ENCODE data around the gene GRID1. TPM values are rescaled to one million over a fixed set of nuclear protein-coding genes. Genes with fewer than 3 reads are reported as not detected.
"Not testable (repeated sequence)": the region's sequence is repeated elsewhere in the genome, so short reads cannot be mapped to it uniquely, and the experiment has no call there.

GRID1 gene
- polyA plus RNA-seq, 3 donors, result 0.71 to 1.7 (median 1.6) TPM

DNA sequence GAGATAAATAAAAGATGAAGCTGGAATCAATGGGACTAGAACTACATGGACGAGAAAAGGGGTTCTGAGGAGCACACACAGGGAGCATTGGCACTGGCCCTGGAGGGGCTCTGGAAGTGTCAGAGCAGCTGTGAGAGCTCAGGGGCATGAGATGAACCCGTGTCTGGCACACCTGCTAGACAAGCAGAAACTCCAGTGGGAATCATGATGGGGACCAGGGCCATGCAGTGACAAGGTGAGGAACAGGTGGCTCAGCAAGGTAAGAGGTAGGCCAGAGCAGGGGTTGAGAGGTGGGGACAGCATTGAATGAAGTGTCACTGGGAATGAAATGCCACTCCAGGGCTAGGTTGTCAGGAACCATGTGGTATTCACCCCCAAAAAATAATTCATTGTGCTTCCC, 588.5 kb downstream of the GRID1 start:
- 67 to 80% (median 75%) methylated on average over 2 of the region's 2 CpGs for WGBS, 3 donors
- no peak overlapping the region for H3K27ac ChIP-seq (ENCODE audit: low read depth, low read length)

DNA sequence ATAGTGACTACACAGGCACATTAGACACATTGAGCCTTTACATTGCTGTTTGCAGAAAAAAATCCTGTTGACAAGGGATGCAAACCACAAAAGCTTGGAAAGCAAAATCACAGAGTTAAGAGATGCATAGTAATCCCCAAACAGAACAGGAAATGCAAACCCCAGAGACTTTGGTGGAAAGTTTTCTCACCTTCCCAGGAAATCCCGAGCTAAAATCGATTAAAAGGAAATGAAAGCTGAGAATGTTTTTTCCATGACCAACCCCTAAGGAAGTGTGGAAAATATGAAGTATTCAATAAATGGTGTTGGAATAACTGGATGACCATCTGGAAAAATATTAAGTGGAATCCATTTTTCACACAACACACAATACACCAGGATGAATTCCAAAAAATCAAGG, 598.7 kb downstream of the GRID1 start:
- 59 to 67% (median 60%) methylated on average over 2 of the region's 2 CpGs for WGBS, 3 donors

DNA sequence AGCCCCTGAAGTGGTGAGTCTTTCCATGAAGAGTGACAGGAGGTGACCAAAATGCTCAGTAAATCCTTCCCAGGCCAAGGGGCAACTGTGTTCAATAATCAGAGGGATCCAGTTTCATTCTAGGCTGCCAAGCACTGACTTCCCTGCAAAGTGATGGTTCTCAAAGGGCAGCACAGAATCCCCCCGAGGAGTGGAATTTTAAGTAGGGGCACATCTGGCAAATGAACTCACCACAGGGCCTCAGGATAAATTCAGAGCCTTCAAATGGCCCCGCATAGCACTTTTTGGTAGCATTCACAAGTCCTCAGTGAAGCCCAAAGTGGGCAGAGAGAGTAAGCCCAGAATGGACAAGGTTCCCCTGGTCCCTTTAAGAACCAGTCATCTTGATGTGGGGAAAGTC, 602.5 kb downstream of the GRID1 start:
- WGBS, 3 donors, result 71 to 76% (median 76%) methylated on average over 2 of the region's 2 CpGs
- no peak overlapping the region for H3K27ac ChIP-seq (ENCODE audit: low read depth, low read length)

More for the DNA sequence above, 598.7 kb downstream of the GRID1 start:
- no peak overlapping the region for H3K27ac ChIP-seq (ENCODE audit: low read depth, low read length)

DNA sequence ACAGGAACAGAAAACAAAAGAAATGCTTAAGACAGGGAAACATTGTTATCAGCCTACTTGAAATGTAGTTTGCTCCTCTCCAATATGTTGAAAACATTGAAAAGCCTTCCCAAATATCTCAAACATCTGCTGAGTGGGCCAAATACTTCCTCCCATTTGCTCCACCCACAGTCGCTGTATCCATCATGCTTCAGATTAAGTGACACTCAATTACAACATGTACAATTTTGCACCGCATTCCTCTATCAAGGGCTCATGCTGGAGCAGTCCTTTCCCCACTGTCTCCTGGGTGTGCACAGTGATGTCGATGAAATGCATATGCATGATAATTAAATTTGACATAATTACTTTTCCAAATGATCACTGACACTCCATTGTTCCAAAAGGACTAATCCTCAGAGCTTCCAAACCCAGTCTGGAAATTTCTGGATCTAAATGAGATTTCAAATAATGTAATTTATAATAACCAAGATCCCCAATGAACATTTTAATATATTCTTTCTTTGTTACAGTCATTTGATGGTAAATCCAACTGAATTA, 604.6 kb downstream of the GRID1 start:
- WGBS, 3 donors, result 65 to 80% (median 79%) methylated on average over 3 of the region's 3 CpGs
- no peak overlapping the region for H3K27ac ChIP-seq (ENCODE audit: low read depth, low read length)

DNA sequence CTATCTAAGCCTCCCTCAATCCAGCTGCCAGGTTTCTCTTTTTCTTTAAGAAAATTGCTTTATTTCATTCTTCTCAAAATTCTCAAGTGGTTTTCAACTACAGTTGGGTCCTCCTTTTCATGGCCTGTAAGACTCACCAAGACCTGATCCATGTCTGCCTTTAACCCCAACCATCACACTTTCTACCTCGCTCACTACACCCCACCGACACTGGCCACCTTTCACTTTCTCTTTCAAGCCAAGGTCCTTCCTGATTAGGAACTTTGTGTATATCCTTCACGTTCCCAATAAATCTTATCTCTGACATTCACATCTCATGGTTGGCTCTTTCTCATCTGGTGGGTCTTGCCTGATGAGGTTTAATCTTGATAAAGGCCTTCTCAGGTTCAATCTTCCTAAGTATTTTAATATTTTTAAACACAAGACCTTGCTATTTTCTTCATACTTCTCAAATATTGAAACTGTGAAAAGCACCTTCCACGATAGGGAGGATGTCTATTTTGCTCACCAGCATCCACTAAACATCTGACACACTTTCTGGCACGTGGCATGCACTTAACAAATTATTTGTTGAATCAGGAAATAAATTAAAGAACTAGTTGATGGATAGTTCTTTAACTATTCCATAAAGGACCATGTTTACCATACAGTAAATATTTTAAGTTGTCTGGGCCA, 624.8 kb downstream of the GRID1 start:
- H3K27ac ChIP-seq (ENCODE audit: low read depth, low read length), result no peak overlapping the region
- WGBS, 3 donors, result 62 to 70% (median 67%) methylated on average over 5 of the region's 5 CpGs

DNA sequence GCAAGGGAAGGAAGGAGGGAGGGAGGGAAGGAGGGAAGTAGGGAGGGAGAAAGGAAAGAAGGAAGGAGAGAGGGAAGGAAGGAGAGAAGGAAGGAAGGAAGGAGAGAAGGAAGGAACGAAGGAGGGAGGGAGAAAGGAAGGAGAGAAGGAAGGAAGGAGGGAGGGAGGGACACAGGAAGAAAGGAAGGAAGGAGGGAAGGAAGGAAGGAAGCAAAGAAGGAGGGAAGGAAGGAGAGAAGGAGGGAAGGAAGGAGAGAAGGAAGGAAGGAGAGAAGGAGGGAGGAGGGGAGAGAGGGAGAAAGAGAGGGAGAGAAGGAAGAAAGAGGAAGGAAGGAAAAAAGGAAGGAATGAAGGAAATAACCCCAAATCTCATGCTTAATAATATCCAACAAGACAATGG, 630.6 kb downstream of the GRID1 start:
- no peak overlapping the region for H3K27ac ChIP-seq (ENCODE audit: low read depth, low read length)
- 70 to 83% (median 76%) methylated on average over 1 of the region's 1 CpG for WGBS, 3 donors

DNA sequence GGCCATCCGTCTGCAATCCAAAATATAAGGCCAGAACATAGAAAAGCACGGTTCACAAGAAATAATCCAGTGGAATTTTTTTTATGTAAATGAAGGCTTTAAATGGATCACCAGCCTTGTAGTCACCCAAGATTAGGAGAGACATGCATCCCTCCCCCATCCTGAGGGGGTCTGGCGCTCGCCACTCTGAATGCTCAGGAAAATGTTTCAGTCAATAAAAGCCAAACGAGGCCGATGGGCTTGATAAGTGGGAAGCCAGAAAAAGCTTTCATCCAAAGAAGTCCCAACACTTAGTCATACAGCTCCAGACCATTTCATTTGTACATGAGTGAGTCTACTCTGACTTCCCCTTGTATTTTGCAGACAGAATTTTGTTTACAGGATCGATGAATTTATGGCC, 631.8 kb downstream of the GRID1 start:
- 64 to 86% (median 82%) methylated on average over 7 of the region's 7 CpGs for WGBS, 3 donors
- H3K27ac ChIP-seq (ENCODE audit: low read depth, low read length), result no peak overlapping the region

DNA sequence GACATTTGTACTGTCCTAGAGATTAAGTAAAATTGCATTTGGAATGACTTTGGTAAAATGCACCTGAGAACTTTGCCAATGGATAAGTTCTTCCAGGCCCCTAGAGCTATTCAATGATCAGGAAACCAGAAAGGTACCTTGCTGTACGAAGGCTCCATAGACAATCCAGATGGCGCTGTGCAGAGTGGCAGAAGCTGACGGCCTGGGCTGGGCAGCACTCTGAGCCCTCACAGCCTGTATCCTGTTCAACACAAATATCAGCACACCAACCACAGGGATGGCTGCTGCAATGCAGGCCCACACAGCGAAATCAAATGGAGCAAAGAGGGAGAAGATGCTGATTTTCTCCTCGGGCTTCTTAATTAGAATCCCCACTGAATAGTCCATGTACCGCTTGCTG, 642.4 kb downstream of the GRID1 start:
- H3K27ac ChIP-seq (ENCODE audit: low read depth, low read length), result no peak overlapping the region
- 81 to 83% (median 81%) methylated on average over 6 of the region's 6 CpGs for WGBS, 3 donors

DNA sequence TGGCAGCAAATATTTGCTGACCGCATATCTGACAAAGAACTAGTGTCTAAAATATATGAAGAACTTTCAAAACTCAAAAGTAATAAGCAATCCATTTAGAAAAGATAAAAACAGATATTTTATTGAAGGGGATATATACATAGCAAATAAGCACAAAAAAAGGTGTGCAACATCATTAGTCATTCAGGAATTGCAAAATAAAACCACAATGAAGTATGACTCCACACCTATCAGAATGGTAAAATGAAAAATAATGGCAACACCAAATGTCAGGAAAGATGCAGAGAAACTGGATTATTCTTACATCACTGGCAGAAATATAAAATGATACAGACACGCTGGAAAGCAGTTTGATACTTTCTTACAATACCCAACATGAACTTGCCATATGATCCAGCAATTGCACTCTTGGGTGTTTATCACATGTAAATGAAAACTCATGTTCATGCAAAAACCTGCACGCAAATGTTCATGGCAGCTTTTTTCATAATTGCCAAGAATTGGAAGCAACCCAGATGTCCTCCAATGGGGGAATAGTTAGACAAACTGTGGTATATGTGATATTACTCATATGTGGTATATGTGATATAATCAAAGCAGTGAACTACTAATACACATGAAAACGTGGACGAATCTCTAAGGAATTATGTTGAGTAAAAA, 645.5 kb downstream of the GRID1 start:
- WGBS, 3 donors, result 65 to 69% (median 68%) methylated on average over 5 of the region's 5 CpGs
- H3K27ac ChIP-seq (ENCODE audit: low read depth, low read length), result no peak overlapping the region

DNA sequence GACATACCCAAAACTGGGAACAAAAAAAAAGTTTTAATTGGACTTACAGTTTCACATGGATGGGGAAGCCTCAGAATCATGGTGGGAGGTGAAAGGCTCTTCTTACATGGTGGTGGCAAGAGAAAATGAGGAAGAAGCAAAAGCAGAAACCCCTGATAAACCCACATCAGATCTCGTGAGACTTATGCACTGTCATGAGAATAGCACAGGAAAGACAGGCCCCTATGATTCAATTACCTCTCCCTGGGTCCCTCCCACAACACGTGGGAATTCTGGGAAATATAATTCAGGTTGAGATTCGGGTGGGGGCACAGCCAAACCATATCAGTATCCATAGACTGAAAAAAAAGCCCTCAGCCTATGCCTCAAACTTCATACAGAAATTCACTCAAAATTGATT, 647.2 kb downstream of the GRID1 start:
- 55 to 68% (median 65%) methylated on average over 3 of the region's 3 CpGs for WGBS, 3 donors
- no peak overlapping the region for H3K27ac ChIP-seq (ENCODE audit: low read depth, low read length)

DNA sequence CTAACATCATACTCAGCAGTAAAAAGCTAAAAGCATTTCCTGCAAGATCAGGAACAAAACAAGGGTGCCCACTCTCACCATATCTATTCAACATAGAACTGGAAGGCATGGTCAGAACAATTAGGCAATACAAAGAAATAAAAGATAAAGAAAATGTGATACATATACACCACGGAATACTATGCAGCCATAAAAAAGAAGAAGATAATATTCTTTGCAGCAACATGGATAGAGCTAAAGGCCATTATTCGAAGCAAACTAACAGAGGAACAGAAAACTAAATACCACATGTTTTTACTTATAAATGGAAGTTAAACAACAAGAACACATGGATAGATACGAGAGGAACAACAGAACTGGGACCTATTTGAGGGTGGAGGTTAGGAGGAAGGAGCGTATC, 652.7 kb downstream of the GRID1 start:
- no peak overlapping the region for H3K27ac ChIP-seq (ENCODE audit: low read depth, low read length)
- WGBS, 3 donors, result 79 to 84% (median 81%) methylated on average over 4 of the region's 4 CpGs

DNA sequence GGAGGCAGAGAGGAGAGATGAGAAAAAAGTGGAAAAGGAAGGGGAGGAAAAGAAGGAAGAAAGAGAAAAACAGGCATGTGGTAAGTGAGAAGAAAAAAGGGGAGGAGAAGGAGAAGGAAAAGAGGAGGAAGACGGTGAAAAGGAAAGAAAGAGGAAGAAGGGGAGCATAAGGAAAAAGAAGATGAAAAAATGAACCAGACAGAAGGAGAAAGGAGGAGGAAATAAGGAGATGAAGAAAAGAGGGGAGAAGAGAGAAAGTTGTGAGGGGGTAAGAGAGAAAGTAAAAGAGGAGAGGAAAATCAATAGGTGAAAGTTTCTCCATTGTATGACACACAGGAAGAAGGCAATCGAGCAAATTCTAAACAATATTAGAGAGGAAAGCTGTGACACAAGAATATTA, 663.8 kb downstream of the GRID1 start:
- WGBS, 3 donors, result 79 to 83% (median 80%) methylated on average over 2 of the region's 2 CpGs
- no peak overlapping the region for H3K27ac ChIP-seq (ENCODE audit: low read depth, low read length)

DNA sequence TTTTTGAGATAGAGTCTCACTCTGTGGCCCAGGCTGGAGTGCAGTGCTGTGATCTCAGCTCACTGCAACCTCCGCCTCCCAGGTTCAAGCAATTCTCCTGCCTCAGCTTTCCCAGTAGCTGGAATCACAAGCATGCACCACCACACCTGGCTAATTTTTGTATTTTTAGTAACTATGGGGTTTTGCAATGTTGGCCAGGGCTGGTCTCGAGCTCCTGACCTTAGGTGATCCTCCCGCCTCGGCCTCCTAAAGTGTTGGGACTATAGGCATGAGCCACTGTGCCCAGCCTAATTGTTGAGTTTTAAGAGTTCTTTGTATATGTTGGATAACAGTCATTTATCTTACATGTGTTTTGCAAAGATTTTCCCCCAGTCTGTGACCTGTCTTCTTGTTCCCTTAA, 667.5 kb downstream of the GRID1 start:
- 77 to 83% (median 81%) methylated on average over 4 of the region's 4 CpGs for WGBS, 3 donors

DNA sequence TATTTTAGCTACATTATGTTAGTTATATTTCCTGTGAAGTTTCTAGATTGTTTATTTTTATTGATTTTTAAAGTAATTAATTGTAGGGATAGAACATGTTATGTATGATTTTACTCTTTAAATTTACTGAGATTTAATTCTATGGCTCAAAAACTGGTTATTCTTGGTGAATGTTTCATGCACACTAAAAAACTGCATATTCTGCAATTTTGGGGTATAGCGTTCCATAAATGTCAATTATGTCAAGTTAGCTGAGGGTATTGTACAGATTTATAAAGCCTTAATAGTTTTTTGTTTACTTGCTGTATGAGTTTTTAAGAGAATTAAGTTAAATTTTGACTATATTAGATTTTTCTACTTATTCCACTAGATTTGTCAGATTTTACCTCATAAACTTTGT, 669.7 kb downstream of the GRID1 start:
- WGBS, 3 donors, result 95 to 98% (median 97%) methylated on average over 1 of the region's 1 CpG

More for the DNA sequence above, 667.5 kb downstream of the GRID1 start:
- H3K27ac ChIP-seq (ENCODE audit: low read depth, low read length), result not testable (repeated sequence)

DNA sequence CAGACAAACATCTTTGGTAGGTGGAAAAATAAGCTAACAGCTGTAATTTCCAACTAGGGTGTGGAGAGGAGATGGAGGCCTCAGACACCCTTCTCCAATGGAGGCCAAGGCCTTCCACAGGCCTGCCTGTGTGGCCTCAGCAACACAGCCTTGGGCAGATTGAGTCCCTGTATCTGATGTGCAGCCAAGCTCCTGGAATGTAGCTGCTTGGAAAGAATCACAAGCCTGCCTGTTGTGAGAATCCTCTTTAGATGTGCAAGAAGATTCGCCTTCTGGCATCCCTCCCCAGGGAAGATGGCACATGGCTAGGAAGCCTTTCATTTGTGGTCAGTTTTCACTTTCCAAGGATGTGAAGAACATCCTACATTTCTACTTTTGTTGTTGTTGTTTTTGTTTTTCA, 684.0 kb downstream of the GRID1 start:
- 87 to 94% (median 88%) methylated on average over 1 of the region's 1 CpG for WGBS, 3 donors
- H3K27ac ChIP-seq (ENCODE audit: low read depth, low read length), result no peak overlapping the region

More for the DNA sequence above, 669.7 kb downstream of the GRID1 start:
- H3K27ac ChIP-seq (ENCODE audit: low read depth, low read length), result no peak overlapping the region

DNA sequence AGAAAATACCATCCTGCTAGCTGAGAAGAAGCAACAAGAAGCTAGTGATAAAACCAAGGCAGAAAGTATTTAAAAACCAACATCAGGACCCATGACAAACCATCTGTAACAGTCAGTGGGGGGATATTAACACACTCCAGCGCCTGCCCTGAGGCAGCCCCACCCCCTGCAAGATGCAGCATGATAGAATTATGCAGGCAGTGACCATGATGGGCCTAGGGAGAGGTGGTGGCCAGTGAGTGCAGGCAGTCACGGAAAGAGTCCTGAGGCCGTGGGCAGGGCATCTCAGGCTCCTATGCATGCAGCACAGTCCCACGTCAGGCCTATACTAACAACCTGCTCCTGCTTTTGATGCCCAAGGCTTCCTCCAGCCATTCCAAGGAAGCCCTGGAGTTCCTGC, 686.9 kb downstream of the GRID1 start:
- 76 to 88% (median 85%) methylated on average over 4 of the region's 4 CpGs for WGBS, 3 donors
- no peak overlapping the region for H3K27ac ChIP-seq (ENCODE audit: low read depth, low read length)

DNA sequence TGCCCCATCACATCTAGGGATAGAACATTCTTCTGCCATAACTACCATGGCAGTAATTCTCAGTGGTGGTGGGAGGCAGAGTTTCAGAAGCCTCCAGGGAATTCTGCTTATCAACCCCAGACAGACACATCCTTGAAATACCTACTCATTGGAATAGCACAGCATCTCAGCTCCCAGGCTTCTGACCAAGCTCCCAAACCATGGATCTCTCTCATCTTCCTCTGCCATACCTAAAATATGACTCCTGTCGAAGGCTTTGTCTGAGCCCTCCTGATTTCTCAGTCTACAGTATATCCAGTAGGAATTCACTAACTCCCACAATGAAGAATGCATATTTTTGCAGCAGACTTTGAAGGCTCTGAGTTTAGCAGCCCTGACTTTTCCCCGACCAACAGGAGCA, 687.5 kb downstream of the GRID1 start:
- H3K27ac ChIP-seq (ENCODE audit: low read depth, low read length), result no peak overlapping the region
- 83 to 91% (median 86%) methylated on average over 2 of the region's 2 CpGs for WGBS, 3 donors

DNA sequence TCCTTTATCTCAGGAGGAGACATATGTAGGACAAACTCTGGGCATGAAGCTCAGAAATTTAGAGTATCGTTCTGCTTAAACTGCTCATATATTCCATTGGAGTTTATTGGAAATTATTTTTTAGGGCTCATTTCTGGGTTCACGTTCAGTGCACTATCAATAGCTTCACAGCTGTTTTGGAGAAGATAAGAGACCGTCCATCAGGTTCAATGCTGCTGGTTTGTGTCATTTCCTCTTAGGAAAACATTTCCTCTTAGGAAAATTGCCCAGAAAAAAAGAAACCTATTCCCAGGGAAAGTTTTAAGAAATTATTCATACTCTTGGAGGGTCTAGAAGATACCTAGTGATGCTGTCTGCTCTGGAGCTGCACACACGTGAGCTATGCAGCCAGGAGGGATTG, 691.7 kb downstream of the GRID1 start:
- H3K27ac ChIP-seq (ENCODE audit: low read depth, low read length), result no peak overlapping the region
- WGBS, 3 donors, result 49 to 56% (median 50%) methylated on average over 4 of the region's 4 CpGs

DNA sequence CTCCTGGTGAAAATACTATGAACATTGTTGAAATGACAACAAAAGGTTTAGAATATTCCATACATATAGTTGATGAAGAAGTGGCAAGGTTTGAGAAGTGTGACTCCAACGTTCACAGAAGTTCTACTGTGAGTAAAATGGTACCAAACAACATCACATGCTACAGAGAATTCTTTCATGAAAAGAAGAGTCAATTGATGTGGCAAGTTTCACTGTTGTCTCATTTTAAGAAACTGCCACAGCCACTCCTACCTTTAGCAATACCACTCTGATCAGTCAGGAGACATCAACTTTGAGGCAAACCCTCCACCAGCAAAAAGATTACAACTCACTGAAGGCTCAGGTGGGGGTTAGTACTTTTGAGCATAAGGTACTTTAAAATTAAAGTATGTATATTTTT, 693.3 kb downstream of the GRID1 start:
- no peak overlapping the region for H3K27ac ChIP-seq (ENCODE audit: low read depth, low read length)
- WGBS, 3 donors, result 65 to 85% (median 71%) methylated on average over 1 of the region's 1 CpG

DNA sequence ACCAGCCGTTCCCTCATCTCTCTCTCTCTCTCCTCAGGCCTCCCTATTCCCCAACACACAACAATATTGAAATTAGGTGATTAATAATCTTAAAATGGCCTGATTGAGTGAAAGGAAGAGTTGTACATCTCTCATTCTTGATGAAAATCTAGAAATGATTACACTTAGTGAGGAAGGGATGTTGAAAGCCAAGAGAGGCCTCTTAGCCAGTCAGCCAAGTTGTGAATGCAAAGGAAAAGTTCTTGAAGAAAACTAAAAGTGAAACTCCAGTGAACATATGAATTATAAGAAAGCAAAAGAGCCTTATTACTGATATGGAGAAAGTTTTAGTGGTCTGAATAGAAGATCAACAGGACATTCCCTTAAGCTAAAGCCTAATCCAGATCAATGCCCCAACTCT, 695.1 kb downstream of the GRID1 start:
- WGBS, 3 donors, result 82 to 86% (median 85%) methylated on average over 1 of the region's 1 CpG
- H3K27ac ChIP-seq (ENCODE audit: low read depth, low read length), result no peak overlapping the region

Data from adipose tissue (tissue), 3 donors.